GM12873 (cell line): Measurements from ENCODE around the gene TM9SF4.

Experiments
- CTCF ChIP-seq: IDR thresholded peaks from 2 replicates; pipeline ENCODE4 v1.5.1; 2012; ENCODE audit warnings: low read depth, mild to moderate bottlenecking, moderate library complexity, low read length, control low read depth; ENCODE audit not compliant: insufficient read depth; ENCODE audit errors: missing control alignments

Gene TM9SF4

GRCh38 chr20:32205843-32206759 is 96.6 kb downstream of the TM9SF4 start:
- TF ChIP-seq CTCF = no peak

DNA sequence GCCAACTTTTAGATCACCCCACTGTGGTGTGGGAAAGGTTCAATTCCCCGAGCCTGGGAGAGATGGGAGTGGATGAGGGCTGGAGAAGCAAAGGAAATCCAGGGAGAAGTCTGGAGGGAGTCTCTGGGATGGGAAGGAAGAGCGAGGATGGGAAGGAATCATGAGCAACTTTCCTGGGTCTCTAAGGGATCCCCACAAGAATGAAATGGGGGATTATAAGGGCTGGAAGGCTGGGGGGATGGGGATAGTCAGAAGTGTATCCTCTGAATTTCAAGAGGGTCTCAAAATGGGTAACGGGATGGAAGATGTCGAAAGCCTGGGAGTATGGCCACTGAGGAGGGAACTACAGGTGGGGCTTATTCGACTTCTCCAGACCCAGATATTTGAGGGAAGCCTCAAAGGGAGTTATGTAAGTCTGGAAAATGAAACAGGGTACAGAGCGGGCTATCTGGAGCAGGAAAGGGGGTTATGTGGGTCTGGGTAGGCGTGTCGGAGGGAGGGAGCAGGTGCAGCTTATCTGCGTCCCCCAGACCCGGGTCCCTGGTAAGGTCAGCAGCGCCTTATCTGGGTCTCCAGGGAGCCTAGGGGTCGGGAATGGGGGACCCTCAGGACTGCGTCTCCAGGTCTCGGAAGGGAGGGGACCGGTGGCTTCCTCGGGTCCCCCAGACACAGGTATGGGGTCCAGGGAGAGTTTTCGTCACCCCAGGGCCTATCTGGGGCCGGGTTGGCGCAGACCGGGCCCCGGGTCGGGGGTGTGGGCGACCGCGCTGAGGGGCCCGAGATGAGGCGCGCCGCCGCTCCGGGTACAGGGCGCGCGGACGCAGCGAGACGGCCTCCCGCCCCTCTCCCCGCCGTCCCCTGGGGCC is 97.5 kb downstream of the TM9SF4 start:
- no peak for TF ChIP-seq CTCF

DNA sequence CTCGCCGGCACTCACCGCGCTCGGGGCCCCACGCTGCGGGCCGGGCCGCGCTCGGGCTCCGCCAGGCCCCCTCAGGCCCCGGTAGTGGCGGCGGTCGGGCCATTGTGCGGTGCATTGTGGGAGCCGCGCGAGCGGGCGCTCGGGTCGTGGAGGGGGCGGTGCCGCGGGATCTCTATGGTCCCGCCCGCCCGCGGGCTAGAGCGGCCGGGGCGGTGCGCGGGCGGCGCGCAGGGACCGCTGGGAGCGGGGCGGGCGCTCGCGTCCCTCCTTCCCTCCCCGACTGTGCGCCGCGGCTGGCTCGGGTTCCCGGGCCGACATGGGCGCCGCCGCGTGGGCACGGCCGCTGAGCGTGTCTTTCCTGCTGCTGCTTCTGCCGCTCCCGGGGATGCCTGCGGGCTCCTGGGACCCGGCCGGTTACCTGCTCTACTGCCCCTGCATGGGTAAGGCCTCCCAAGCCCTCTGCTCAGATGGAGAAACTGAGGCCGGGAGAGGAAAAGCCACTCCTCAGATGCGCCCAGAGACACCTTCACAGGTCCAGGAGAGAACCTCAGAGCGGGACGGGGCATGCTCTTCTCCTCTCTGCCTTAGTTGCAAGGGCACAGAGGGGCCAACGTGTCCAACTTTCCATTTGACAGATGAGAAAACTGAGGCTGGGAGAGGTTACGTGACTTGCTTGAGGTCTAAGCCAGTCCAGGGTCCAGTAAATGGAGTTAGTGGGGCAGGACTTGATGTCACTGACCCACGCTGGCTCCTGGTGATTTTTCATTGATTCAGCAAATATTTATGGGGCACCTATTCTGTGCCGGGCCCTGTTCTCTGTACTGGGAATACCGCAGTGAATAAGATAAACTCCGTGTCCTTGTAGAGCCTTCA is 98.3 kb downstream of the TM9SF4 start, which contains the start of the genes PLAGL2 and POFUT1:
PLAGL2 (minus strand) TSS at position 118 of the 873 bp plus-strand sequence. CDS start 5,565 bp downstream, outside the sequence.
POFUT1 (plus strand) TSS at position 255 of the 873 bp plus-strand sequence; CDS start at position 317, 62 bp downstream.
- TF ChIP-seq CTCF = peak; percentile 28

DNA sequence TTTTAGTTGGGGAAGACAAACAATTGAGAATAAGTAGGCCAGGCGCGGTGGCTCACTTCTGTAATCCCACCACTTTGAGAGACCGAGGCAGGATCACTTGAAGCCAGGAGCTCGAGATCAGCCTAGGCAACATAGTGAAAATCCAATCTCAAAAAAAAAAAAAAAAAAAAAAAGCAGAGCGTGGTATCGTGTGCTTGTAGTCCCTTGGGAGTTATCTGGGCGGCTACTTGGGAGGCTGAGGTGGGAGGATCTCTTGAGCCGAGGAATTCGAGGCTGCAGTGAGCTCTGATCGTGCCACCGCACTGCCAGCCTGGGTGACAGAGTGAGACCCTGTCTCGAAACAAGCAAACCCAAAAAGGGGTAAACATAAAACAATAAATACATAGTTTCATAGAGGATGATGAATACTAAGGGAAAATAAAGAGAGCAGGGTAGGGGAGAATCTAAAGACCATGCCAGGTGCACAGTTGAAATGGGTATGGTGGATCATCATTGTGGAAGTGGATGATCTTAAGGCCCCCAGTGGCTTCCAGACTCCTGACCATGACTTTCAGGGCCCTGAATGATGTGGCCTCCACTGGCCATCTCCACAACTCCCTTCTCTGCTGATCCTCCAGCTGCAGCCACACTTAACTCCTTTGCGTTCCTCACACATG is 99.1 kb downstream of the TM9SF4 start:
- TF ChIP-seq CTCF = no peak

GRCh38 chr20:32209850-32210605 is 100.5 kb downstream of the TM9SF4 start:
- TF ChIP-seq CTCF = no peak

- TF ChIP-seq CTCF = no peak
These were observed 104.4 kb downstream of the TM9SF4 start for GRCh38 chr20:32213870-32214269.
